GM19351 (cell line): ENCODE results near the gene NIT1.

Experiments
- ATAC-seq: cut with Tn5 transposase; IDR thresholded peaks from one replicate; pipeline ENCODE4 v1.9.1; 2021; ENCODE audit warnings: mild to moderate bottlenecking, moderate library complexity; ENCODE audit not compliant: unreplicated experiment

NIT1 gene

DNA sequence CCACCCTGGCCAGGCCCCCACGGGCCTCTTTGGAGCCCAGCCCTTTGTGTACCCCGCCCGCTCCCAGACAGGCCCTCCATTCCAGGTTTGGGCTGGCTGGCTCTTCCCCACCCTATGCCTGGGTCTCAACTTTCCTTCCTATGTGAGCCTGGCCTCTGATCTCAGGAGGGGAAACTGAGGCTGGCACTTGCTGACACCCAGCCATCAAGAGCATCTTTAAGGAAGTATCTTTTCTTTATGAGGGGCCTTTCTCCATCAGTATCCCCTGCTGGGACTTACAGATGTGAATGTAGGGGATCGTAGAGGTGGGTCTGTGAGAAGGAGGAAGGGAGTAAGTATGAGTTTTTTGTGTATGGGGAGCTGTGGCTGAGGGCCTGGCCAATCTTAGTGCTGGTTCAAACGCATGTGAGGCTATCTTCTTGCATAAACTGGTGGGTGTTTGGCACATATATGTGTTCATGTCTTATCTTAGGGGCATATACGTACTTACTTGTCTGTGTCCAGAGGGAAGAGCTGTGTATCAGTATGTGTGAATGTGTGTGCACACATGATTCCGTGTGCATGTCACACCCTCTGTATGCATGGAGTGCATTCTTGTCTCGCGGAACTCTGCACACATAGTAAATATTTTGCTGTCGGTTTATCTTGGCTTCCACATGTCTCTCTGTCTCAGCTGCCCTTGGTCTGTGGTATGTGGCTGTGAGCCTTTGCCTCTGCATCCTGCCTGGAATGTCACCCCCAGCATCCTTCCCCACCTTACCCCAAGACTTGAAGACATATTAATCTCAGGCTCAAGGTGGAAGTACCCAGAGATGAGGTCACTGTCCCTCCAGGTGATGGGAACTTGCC lies 33.9 kb upstream of the NIT1 start:
- no peak for ATAC-seq

DNA sequence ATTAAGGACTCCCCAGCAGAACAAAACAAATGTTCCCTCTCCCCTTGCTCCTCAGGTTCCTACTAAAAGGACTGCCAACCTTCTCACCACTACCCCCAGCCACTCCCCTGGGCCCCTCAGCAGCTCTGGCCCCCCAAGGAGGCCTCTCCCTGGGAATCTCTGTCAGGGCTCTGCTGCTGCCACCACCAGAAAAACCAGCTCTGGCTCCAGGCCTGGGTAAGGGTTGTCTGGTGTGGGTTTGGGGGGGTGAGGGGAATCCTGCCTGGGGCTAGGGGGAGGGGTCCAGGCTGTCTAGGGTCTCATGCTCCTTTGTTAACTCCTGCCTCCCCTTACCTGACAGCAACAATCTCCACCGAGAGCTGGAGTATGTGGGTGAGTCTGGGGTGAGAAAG lies 33.3 kb upstream of the NIT1 start:
- ATAC-seq = no peak

DNA sequence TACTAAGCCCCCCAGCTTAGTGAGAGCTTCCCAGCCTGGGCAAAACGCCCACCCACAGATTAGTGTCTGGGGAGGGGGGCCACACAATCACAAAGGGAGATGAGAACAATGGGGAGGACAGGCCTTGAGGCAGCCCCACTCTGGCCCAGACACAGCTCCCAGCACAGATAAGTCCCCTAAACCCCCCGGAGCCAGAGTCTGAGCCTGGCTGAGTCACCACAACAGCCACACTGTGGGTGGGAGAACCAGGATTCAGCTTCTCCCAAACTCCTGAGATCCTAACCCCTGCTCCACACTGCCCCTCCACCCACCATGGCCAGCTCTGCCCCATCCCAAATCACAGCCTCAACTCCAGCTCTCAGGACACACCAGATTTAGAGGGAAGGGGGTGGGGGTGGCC lies 32.7 kb upstream of the NIT1 start:
- ATAC-seq = no peak

DNA sequence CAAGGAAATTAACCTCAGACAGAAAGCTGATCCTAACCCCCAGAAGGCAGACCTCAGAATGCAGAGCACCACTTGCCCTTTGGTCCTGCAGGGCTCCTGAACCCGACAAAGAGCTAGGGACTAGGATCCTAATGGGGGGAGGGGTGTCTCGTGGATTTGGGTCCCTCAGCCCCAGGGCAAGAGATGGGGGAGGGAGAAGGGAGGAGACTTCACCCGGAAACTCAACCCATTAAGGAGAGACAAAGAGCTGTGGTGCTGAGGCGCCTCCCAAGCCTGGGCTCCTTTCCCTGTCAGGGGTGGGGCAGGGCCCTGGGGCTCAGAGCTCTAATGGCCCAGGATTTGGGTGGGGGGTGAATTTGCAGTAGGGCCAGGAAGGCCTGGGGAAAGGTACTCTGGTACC lies 31.4 kb upstream of the NIT1 start:
- ATAC-seq = no peak

DNA sequence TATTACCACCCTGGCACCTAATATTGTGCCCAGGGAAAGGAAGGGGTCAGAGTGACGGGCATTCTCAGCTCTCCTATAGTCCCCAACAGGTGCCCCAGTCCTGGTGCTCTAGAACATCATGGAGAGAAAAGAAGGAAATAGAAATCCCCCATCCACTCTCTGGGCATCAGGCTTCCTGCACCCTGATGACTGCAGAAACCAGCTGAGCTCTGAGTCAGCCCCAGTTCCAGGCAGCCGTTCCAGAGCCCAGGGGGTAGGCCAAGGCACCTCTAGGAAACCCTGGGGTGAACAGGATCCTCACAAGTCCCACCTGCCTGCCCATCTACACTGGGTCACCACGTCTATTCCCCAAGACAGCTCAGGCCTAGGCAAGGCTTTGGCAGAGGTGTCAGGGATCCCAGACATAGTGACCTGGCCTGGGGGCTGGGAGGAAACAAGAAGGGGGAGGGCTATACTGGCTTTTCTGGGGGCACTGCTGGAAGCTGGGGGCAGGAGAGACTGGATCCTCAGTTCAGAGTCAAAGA lies 29.3 kb upstream of the NIT1 start:
- no peak for ATAC-seq

DNA sequence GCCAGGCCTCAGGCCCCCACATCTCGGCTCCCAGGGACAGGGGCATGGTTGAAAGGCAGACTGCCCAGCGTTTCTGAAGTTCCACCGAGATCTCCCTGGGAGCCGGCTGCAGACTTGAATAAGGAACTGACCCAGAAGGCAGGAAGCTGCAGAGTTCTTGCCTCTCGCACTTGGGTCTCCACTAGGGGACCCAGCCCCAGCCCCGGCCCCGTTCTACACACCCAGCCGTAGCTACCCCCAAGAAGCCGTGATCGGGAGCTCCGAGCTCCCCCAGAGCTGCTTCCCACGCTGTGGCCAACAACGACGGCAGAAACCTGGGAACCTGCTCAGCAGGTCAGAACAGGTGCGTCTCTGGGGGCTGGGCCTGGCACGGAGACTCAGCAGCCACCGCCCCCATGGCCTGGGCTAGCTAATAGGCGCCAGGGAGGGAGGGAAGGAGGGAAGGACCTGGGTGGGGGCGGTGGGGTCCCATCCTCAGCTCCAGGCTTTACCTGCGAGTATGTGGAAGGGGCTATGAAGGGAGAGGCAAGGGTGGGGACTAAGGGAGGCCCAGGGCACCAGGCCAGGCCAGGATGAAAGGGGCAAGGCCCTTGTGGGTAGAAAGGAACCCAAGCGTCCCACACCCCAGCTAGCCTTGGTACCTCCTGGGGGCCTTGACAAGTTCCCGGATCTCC lies 28.5 kb upstream of the NIT1 start, which contains the start of gene NECTIN4:
Gene NECTIN4, minus strand, starts transcription at position 308 of the 674 bp plus-strand sequence. Its CDS starts 262 bp downstream, at position 46.
- no peak for ATAC-seq

DNA sequence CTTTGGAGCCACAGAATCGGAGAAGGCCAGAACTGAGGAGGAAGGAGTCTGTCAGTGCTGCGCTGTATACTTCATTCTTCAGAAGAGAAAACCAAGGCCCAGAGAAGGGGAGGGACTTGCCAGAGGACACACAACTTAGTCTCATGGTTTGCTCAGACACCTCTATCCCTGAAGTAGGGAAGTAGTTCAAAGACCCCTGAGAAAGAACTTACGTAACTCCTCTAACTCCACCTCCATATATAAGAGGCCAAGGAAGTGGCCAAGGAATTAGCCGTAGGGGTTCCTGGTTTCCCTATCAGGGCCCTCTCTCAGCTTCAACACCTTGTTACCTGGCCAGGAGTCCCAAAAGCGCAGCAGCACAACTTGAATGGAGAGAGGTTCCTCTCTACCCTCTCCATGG lies 28.0 kb upstream of the NIT1 start:
- ATAC-seq = no peak

DNA sequence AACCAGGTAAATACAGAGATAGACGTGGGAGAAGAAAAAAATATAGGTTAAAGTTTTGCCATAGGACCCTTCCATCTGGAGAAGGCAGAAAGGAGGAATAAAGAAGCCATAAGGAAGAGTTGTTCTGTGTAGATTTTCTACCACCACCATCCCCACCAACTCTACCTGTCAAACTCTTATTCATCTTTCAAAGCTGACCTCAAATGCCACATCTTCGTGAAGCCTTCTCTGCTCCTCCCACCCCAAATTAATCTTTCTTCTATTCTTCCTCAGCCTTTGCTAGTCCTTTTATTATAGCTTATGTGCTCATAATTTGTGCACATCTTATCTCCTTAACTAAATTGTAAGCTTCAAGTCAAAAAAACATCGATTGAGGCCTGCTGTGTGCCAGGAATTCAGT lies 27.3 kb upstream of the NIT1 start:
- no peak for ATAC-seq

DNA sequence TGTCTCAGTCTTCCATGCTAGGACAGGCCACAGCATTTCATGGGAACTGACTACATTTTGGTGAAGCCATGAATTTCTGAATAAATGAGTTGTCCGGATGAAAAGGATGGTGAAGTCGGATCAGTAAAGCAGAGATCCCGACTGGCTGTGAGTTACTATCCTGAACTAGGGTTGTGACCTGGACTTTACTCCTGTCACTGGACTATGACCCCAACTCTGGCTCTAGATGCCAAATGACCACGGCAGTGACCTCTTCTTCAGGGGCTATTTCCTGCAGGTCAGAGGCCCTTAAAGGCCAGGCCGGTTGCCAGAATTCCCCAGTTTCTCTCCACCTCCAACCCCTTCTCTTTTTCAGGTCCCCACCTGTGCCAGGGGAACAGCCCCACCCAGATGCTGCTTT lies 26.8 kb upstream of the NIT1 start:
- ATAC-seq = no peak

DNA sequence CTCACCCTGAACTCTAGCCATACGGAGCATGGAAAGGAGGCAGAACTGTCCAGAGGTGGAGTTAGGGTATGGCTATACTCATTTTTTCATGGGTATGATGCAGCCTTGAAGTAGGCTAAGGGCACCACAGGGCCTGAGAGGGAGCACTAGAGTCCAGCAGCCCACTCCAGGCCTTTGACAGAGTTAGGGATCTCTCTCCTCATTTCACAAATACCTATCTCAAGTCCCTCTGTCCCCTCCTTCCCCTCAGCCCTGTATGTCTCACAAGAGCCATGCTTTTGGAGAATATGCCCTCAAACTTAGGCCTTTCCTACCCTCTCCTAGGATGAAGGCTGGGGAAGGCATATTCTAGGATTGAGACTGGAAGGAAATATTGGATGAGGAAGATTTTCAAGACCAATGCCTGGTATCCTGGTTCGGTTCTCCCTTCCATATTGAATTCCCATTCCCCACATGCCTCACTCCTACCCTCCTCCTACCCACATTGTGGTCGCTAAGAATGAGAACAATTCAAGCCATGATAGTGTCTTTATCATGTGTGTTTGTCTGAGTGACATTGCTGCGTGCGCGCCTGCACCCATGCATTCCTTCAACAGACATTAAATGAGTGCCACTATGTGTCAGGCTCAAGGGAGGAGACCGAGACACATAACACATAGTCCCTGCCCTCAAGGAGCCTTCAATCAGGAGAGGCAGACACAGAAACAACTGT lies 26.0 kb upstream of the NIT1 start:
- ATAC-seq = no peak

DNA sequence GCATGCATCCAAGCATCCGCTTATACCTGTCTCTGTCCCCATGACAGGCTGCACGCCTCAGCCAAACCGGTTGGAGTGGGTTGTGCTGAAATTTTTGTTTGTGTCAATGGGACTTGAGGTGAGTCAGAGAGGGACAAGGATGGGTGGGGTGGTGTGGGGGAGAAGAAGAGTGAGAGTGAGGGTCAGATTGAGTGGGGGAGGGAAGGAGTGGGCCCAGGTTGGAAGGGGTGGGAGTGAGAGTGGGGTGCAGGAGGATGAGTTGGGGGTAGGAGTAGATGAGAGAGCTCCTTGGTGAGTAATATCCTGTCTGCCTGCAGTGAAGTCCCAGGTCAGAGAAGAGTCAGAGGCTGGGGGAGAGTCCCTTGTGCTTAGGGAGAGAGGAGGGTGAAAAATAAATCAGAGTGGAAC lies 25.3 kb upstream of the NIT1 start:
- no peak for ATAC-seq

DNA sequence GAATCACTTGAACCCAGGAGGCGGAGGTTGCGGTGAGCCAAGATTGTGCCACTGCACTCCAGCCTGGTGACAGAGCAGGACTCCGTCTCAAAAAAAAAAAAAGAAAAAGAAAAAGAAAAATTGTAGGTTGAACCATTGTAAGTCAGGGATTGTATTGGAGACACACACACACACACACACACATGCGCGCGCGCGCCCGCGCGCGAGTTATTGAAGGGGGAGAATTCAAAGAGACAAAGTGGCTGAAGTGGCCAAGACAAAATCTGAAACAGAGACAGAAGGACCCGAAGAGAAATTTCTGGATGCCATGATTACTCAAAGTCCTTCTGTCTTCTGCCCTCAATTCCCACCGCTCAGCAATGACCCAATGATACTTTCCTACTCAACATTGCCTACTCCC lies 23.4 kb upstream of the NIT1 start:
- ATAC-seq = no peak

DNA sequence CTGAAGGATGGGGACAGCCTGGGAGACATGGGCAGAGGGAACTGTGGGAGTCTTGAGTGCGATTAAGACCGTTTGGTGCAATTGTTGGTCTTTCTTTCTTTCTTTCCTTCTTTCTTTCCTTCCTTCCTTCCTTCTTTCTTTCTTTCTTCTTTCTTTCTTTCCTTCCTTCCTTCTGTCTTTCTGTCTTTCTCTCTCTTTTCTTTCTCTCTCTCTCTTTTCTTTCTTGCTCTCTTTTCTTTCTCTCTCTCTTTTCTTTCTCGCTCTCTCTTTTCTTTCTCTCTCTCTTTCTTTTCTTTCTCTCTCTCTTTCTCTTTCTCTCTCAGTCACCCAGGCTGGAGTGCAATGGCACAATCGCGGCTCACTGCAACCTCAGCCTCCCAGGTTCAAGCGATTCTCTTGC lies 22.7 kb upstream of the NIT1 start:
- ATAC-seq = no peak

DNA sequence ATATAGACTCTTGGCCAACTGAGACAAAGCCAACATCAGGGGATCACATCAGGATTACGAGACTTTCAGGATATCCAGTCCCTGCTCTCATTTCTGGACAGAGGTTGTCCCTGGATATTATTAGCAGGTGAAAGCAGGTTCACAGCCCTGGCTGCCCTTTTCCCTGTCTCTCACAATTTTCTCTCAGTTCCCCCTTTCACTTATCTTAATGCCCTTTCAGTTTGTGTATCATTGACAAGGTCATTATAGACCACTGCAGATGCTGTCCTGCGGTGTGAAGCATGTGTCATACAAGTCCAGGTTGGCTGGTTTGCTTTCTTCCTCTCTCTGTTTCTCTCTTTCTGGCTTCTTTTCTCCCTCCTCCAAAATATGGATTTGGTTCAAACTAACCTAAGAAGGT lies 21.9 kb upstream of the NIT1 start:
- peak; percentile 44 for ATAC-seq

DNA sequence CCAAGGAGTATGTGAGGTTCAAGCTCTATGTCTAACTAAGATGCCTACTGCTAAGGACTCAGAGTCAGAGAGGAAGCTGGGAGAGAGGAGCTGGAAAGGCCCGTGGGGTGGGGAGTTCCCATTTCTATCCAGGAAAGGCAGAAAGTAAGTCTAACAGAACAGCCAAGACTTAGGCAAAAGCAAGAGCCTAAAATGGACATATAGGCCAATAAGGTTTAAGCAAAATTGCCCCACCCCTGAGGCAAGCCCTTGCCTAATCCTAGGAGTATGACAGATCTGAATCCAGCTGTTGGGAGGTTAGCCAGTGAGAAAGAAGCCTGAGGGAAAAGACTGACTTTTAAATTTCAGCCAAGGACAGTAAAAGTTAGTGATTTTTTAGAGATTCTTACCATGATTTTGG lies 21.4 kb upstream of the NIT1 start:
- no peak for ATAC-seq

DNA sequence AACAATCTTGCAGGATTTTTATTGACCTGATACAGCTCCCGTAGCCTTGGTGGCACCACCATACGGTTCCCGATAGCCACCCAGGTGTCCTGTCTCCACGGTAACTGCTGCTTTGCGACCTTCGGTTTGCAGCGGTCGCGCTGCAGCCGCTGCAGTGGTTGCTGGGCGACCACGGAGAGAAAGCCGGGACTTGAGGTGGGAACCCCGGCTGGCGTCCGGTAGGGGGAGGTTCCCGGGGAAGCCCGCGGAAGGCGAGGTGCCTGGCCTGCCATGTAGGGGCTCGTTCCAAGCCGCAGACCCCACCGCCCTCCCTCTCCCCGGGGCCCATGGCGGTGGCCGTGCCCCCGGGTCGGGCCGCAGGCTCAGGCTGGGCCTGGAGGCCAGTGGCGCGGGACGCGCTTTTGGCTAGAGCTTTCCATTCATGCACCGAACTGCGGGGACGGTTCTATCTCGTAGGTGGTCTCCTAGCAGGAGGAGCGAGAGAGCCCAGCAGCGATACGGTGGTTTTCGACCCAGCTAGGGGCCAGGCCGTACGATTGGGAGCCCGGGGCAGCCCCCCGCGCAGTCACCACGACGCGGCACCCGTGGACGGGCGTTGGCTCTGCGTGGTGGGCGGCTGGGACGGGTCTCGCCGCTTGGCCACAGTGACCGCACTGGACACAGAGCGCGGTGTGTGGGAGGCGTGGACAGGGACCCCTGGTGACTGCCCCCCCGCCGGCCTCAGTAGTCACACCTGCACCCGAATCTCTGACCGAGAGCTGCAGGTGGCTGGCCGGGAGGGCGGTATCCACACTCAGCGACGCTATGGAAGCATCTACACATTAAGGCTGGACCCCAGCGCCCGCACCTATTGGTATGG lies 19.5 kb upstream of the NIT1 start, which contains the start of gene KLHDC9:
Gene KLHDC9, plus strand, starts transcription at position 152 of the 859 bp plus-strand sequence. Its CDS starts 175 bp downstream, at position 327.
- peak; percentile 78 for ATAC-seq

DNA sequence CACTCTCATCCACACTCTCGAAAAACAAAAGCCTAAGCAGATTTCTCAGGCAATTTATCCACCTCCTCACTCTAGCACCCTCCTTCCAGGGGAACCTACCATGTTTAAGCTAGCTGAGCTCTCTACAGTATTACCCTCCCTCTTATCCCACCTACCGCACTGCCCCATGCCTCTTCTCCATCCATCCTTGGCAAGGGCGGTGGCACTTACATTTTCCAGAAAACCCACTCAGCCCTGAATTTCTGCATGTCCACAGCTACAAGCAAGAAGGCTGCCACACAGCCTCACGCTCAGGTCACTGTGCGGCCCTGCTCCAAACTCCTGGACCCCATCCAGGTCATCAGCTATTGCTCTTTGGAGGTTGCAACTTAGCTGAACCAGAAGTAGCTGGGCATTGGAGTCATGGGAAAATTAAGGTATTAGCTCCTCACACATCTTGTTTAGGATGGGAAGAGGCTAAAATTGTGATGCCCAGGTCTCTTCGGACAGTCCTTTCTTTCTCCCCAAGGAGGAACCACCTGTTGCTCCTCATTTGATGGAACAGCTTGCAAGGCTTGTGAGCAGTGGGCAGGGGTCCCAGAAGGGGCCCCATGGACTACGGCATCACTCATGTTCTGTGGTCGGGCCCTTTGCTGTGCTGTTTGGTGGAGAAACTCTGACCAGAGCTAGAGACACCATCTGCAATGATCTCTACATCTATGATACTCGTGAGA lies 18.7 kb upstream of the NIT1 start:
- no peak for ATAC-seq

DNA sequence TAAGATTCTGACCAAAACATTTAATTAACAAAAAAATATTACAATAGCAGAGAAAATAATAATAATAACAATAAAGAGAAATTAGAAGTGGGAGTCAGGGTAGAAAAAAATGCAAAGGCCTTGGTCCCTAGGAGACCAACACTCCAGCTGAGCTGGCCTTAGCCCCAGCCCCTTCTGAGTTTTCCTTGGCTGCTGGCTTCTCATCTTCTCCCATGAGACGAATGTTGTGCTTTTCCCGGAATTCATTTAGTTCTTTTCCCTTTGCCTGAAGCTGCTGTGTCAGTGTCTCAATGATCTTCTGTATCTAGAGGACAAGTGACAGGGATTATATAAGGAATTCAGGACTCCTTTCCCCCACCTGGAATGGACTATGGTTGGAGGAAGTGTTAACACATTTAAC lies 17.3 kb upstream of the NIT1 start:
- no peak for ATAC-seq

DNA sequence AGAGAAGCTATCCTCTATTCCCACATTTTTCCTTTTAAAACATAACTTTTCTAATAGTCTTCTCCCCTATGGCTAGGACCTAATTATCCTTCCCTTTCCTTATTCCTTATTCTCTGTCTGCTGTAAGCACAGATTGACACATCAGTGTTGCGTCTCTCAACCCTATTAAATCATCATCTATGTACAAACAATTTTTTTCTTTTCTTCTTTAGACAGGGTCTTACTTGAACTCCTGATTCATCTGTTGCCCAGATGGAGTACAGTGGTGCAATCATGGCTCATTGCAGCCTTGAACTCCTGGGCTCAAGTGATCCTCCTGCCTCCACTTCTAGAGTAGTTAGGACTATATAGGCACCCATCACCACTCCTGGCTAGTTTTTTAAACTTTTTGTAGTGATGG lies 11.5 kb upstream of the NIT1 start:
- ATAC-seq = no peak

DNA sequence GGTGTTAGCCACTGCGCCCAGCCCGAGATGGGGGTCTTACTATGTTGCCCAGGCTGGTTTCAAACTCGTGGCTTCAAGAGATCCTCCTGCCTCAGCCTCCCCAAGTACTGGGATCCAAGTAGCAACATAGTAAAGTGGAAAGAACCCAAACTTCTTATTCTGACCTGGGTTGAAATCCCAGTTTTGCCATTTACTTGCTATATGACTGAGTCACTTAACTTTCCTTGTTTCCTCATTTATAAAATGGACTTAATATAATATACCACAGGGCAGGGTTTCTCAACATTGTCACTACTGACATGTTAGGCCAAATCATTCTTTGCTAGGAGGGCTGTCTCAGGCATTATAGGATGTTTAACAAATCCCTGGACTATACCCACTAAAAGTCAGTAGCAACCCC lies 6.8 kb upstream of the NIT1 start:
- ATAC-seq = no peak
